ENCODE results near the gene CHRNB1.

Gene CHRNB1

GRCh38 chr17:7484919-7485377 is 40.1 kb downstream of the CHRNB1 start:
- DNase-seq (ENCODE audit: low spot score): no peak

DNA sequence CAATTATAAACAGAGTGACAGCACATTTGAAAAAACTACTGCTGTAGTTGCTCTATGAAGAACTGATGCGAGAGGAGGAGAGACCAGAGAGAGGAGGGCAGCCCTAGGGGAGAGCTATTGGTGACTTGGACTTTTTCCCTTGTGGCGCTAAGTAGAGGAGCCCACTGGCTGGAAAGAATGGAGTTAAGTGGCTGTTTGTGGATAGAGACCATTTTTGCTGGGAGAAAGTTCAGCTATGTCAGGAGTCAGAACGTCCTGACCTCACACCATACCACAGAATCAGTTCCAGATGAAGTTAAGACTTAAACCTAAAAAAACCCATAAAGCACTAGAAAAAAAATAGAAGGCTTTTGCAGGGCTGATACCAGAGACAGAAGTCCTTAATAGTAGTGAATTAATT is 41.3 kb downstream of the CHRNB1 start:
- no peak for DNase-seq (ENCODE audit: low spot score)

DNA sequence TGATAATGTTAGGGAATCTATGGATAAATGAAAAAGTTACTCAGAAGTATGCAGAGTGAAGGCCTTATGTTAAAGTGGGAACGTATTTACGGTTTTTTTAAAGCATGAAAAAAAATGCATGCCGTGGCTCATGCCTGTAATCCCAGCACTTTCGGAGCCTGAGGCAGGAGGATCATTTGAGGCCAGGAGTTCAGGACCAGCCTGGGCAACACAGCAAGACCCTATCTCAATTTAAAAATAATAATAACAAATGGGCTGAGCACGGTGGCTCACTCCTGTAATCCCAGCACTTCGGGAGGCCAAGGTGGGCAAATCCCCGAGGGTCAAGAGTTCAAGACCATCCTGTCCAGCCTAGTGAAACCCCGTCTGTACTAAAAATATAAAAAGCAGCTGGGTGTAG is 45.3 kb downstream of the CHRNB1 start:
- no peak for DNase-seq (ENCODE audit: low spot score)

- no peak for DNase-seq (ENCODE audit: low spot score)
These were observed 46.7 kb downstream of the CHRNB1 start for GRCh38 chr17:7491583-7491982.

GRCh38 chr17:7493941-7494340 is 49.1 kb downstream of the CHRNB1 start:
- DNase-seq (ENCODE audit: low spot score): no peak

GRCh38 chr17:7495906-7496434 is 51.1 kb downstream of the CHRNB1 start:
- no peak for DNase-seq (ENCODE audit: low spot score)

- no peak for DNase-seq (ENCODE audit: low spot score)
These were observed 51.8 kb downstream of the CHRNB1 start for GRCh38 chr17:7496470-7497183.

DNA sequence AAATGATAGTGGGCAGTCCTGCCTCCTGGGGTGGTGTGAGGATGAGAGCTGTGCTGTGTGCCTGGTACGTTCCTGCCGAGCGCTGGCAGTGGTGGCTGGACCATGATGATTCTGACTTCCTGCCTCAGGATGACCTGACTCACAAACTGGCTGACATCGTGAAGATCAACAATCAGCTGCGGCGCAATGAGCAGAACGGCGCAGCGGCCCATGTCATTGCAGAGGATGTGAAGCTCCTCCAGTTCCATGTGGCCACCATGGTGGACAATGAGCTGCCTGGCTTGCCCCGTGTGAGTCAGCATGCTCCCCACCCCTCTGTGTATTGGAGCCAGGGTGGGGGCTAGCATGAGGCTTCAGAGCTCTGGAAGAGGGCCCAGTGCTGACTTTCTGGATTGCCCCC is 52.4 kb downstream of the CHRNB1 start:
- no peak for DNase-seq (ENCODE audit: low spot score)

DNA sequence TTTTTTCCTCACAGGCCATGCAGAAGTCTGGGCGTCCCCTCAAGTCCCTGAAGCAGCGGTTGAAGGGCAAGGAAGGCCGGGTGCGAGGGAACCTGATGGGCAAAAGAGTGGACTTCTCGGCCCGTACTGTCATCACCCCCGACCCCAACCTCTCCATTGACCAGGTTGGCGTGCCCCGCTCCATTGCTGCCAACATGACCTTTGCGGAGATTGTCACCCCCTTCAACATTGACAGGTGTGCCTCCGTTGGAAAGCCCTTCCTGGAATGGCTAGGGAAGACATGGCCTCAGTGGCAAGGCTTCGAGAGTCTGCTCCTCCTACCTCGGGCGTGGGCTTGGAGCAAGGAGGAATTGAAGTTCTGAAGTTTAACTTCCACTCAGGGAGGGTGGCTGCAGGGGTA is 52.8 kb downstream of the CHRNB1 start:
- DNase-seq (ENCODE audit: low spot score): no peak

DNA sequence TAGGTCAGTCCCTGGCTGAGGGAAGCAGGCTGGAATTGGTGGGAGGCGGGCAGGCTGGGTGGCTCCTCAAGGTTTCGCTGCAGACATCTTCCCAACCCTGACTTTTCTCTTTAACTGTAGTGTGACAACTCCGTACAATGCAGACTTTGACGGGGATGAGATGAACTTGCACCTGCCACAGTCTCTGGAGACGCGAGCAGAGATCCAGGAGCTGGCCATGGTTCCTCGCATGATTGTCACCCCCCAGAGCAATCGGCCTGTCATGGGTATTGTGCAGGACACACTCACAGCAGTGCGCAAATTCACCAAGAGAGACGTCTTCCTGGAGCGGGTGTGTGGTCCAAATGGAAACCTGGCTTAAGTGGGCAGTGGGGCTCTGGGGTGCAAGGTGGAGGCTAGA is 54.3 kb downstream of the CHRNB1 start:
- no peak for DNase-seq (ENCODE audit: low spot score)

GRCh38 chr17:7501729-7502128 is 56.9 kb downstream of the CHRNB1 start:
- no peak for DNase-seq (ENCODE audit: low spot score)

DNA sequence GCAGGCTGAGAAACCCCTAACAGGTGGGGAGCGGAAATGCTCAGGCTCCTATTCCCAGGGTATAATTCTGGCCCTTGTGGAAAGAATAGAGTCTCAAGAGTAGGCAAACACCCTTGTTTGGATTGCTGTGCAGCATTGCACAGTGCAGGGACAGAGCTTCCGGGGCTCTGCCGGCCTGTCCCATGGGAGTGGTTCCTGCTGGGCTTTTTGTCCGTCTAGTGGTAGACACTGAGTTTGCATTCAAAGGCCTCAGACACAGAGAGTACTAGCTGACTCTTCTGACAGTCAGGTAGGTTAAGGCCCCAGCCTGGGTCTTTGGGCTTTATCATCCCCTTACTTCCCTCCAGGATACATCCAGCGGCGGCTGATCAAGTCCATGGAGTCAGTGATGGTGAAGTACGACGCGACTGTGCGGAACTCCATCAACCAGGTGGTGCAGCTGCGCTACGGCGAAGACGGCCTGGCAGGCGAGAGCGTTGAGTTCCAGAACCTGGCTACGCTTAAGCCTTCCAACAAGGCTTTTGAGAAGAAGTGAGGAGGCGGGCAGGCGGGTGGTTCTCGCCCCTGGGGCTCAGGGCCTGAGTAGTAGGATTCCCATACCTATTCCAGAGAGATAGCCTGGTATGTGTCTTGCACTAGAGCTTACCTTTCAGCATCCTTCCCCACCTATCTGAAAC is 57.4 kb downstream of the CHRNB1 start:
- DNase-seq (ENCODE audit: low spot score): no peak

GRCh38 chr17:7502987-7503386 is 58.1 kb downstream of the CHRNB1 start:
- no peak for DNase-seq (ENCODE audit: low spot score)

GRCh38 chr17:7503521-7503920 is 58.7 kb downstream of the CHRNB1 start:
- DNase-seq (ENCODE audit: low spot score): no peak
